Erythroblast (primary cell): ENCODE results near the gene KAT6B.

ENCODE experiments used
- GATA1 ChIP-seq: IDR thresholded peaks from 2 replicates; pipeline ENCODE4 v1.6.1; 2011; ENCODE audit warnings: low read depth, mild to moderate bottlenecking, control low read depth, low read length, moderate library complexity
- POLR2A ChIP-seq: IDR thresholded peaks from 2 replicates; pipeline ENCODE4 v1.6.1; 2011; ENCODE audit warnings: mild to moderate bottlenecking, low read length

- TF ChIP-seq POLR2A (no peak), GATA1 (no peak)
Measured at GRCh38 chr10:74919671-74920070, 93.3 kb downstream of the KAT6B start.
